ENCODE measurements around the gene PPRC1.

- no peak for TF ChIP-seq CTCF (IDR thresholded peaks at IDR 0.05; ENCODE audit: extremely low read depth in 1 of 2, insufficient read depth in 1 of 2, low read depth in 1 of 2, low read length in 2 of 2)
- TF ChIP-seq MYC (IDR thresholded peaks at IDR 0.05; ENCODE audit: low read depth, low read length) = no peak
- no peak for TF ChIP-seq MAX (IDR thresholded peaks at IDR 0.05; ENCODE audit: insufficient read depth, insufficient read length)
- no peak for TF ChIP-seq EZH2 (IDR thresholded peaks at IDR 0.05; ENCODE audit: borderline replicate concordance, low read depth, low read length, severe bottlenecking)
- TF ChIP-seq POLR2A (IDR thresholded peaks at IDR 0.05; ENCODE audit: low read depth, low read length) = no peak
- no peak for TF ChIP-seq POLR2AphosphoS5 (IDR thresholded peaks at IDR 0.05; ENCODE audit: insufficient read depth, low read depth, low read length)
Observed at GRCh38 chr10:102096449-102096848, 36.4 kb upstream of the PPRC1 start.

All from endothelial cell of umbilical vein (primary cell).